Duodenal mucosa (tissue), 2 donors: Measurements from ENCODE around the gene GAPDH.

Experiments used
- H3K27ac ChIP-seq: one replicate; pipeline ENCODE4 v1.7.0; 2013; ENCODE audit warnings: low read depth, low read length
- H3K27me3 ChIP-seq, 2 donors: one replicate each; pipeline ENCODE4 v1.7.0; 2013; ENCODE audit warnings: low read length in 2 of 2, control low read depth in 1 of 2; ENCODE audit not compliant: insufficient read depth in 2 of 2, control insufficient read depth in 1 of 2
- H3K36me3 ChIP-seq, 2 donors: one replicate each; pipeline ENCODE4 v1.7.0; 2013; ENCODE audit warnings: low read length in 2 of 2, control low read depth in 1 of 2; ENCODE audit not compliant: insufficient read depth in 2 of 2, control insufficient read depth in 1 of 2
- H3K4me1 ChIP-seq, 2 donors: one replicate each; pipeline ENCODE4 v1.7.0; 2013; ENCODE audit warnings: low read length in 2 of 2, control low read depth in 1 of 2; ENCODE audit not compliant: insufficient read depth in 2 of 2, control insufficient read depth in 1 of 2
- H3K4me3 ChIP-seq, 2 donors: one replicate each; pipeline ENCODE4 v1.7.0; 2013; ENCODE audit warnings: low read length in 2 of 2, low read depth in 1 of 2
- H3K9ac ChIP-seq, 2 donors: one replicate each; pipeline ENCODE4 v1.7.0; 2013; ENCODE audit warnings: low read length in 2 of 2, low read depth in 1 of 2
- H3K9me3 ChIP-seq, 2 donors: one replicate each; pipeline ENCODE4 v1.7.0; 2013; ENCODE audit warnings: low read length in 2 of 2, control low read depth in 1 of 2; ENCODE audit not compliant: control insufficient read depth in 1 of 2

Gene GAPDH

GRCh38 chr12:6528539-6529235, 5.6 kb upstream of the GAPDH start:
- H3K36me3 ChIP-seq, result peaks cover 52 to 77% of the 10 kb centered on the region in 2 donors
- H3K27ac ChIP-seq, result no peak overlapping the region
- H3K9me3 ChIP-seq, result no peaks in the 10 kb centered on the region
- H3K4me1 ChIP-seq, result peaks cover 16 to 20% of the 10 kb centered on the region in 2 donors
- H3K9ac ChIP-seq, result no peak overlapping the region
- H3K4me3 ChIP-seq, result no peak overlapping the region
- H3K27me3 ChIP-seq, result no peaks in the 10 kb centered on the region

DNA sequence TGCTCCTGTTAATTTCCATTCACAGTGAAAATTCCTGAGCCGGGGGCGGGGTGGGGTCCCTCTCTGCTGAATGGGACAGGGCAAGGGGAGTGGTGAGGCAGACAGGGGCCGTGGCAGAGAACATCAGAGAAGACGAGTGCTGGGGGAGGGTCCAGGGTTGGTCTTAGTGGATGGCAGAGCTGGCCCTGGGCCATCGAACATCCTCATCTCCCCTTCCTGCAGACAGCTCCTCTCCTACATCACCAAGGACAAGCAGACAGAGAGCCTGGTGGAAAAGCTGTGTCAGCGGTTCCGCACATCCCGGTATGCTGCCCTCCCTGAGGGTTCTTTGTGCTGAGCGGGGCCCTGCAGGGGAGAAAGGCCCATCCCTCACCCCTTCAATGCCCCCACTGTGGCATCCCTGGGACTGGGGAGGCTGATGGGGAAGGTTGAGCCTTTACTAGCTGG, 5.0 kb upstream of the GAPDH start:
- no peak overlapping the region for H3K9ac ChIP-seq
- H3K4me3 ChIP-seq, result no peak overlapping the region
- H3K27me3 ChIP-seq, result no peaks in the 10 kb centered on the region
- peaks cover 16 to 20% of the 10 kb centered on the region in 2 donors for H3K4me1 ChIP-seq
- no peaks in the 10 kb centered on the region for H3K9me3 ChIP-seq
- peaks cover 47 to 71% of the 10 kb centered on the region in 2 donors for H3K36me3 ChIP-seq
- H3K27ac ChIP-seq, result no peak overlapping the region

GRCh38 chr12:6530576-6531260, 3.6 kb upstream of the GAPDH start:
- H3K4me1 ChIP-seq, result peaks cover 20 to 26% of the 10 kb centered on the region in 2 donors
- H3K9ac ChIP-seq, result no peak overlapping the region
- no peaks in the 10 kb centered on the region for H3K9me3 ChIP-seq
- no peaks in the 10 kb centered on the region for H3K27me3 ChIP-seq
- H3K27ac ChIP-seq, result no peak overlapping the region
- H3K4me3 ChIP-seq, result no peak overlapping the region
- H3K36me3 ChIP-seq, result peaks cover 43 to 57% of the 10 kb centered on the region in 2 donors

- Histone ChIP-seq H3K27ac (peak overlapping the region; percentile 94), H3K4me3 (peak overlapping the region; percentile 88 to 91), H3K4me1 (peaks cover 34 to 42% of the 10 kb centered on the region in 2 donors), H3K9me3 (no peaks in the 10 kb centered on the region), H3K36me3 (peaks cover 37 to 57% of the 10 kb centered on the region in 2 donors), H3K9ac (peak overlapping the region; percentile 81 to 90), H3K27me3 (no peaks in the 10 kb centered on the region)
Measured at GRCh38 chr12:6532051-6532926, 2.0 kb upstream of the GAPDH start.

DNA sequence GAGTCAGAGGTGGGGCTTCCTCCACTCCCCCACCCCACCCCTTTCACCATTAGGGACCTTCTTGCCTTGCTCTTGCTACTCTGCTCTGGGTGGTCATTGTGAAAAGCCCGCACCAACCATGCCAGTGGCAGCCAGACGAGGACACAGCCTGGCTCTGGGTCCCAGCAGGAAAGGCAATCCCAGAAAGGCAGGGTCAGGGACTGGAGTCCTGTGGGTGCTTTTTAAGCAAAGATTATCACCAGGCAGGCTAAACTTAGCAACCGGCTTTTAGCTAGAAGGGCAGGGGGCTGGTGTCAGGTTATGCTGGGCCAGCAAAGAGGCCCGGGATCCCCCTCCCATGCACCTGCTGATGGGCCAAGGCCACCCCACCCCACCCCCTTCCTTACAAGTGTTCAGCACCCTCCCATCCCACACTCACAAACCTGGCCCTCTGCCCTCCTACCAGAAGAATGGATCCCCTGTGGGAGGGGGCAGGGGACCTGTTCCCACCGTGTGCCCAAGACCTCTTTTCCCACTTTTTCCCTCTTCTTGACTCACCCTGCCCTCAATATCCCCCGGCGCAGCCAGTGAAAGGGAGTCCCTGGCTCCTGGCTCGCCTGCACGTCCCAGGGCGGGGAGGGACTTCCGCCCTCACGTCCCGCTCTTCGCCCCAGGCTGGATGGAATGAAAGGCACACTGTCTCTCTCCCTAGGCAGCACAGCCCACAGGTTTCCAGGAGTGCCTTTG, 1.2 kb upstream of the GAPDH start:
- Histone ChIP-seq H3K27ac (peak overlapping the region; percentile 94), H3K36me3 (peaks cover 31 to 57% of the 10 kb centered on the region in 2 donors), H3K4me1 (peaks cover 36 to 48% of the 10 kb centered on the region in 2 donors), H3K27me3 (no peaks in the 10 kb centered on the region), H3K9ac (peak overlapping the region; percentile 81 to 90), H3K4me3 (peak overlapping the region; percentile 88 to 91), H3K9me3 (no peaks in the 10 kb centered on the region)

DNA sequence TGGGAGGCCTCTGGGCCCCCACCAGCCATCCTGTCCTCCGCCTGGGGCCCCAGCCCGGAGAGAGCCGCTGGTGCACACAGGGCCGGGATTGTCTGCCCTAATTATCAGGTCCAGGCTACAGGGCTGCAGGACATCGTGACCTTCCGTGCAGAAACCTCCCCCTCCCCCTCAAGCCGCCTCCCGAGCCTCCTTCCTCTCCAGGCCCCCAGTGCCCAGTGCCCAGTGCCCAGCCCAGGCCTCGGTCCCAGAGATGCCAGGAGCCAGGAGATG, 729 bp upstream of the GAPDH start:
- H3K9ac ChIP-seq, result peak overlapping the region; percentile 81 to 90
- peak overlapping the region; percentile 94 for H3K27ac ChIP-seq
- H3K4me1 ChIP-seq, result peaks cover 36 to 53% of the 10 kb centered on the region in 2 donors

GRCh38 chr12:6534695-6534944, 303 bp downstream of the GAPDH start:
- Histone ChIP-seq H3K4me1 (peaks cover 41 to 55% of the 10 kb centered on the region in 2 donors), H3K36me3 (peaks cover 30 to 51% of the 10 kb centered on the region in 2 donors), H3K9ac (peak overlapping the region; percentile 81 to 90), H3K27me3 (no peaks in the 10 kb centered on the region), H3K27ac (peak overlapping the region; percentile 94), H3K4me3 (peak overlapping the region; percentile 88 to 91), H3K9me3 (no peaks in the 10 kb centered on the region)

More for the DNA sequence above, 729 bp upstream of the GAPDH start:
- Histone ChIP-seq H3K27me3 (no peaks in the 10 kb centered on the region), H3K4me3 (peak overlapping the region; percentile 88 to 91), H3K36me3 (peaks cover 31 to 57% of the 10 kb centered on the region in 2 donors), H3K9me3 (no peaks in the 10 kb centered on the region)

- Histone ChIP-seq H3K27ac (peak overlapping the region; percentile 94), H3K4me3 (peak overlapping the region; percentile 88 to 91), H3K4me1 (peaks cover 46 to 60% of the 10 kb centered on the region in 2 donors), H3K27me3 (no peaks in the 10 kb centered on the region), H3K36me3 (peaks cover 28 to 46% of the 10 kb centered on the region in 2 donors), H3K9me3 (no peaks in the 10 kb centered on the region), H3K9ac (peak overlapping the region; percentile 81 to 90)
Measured at GRCh38 chr12:6534945-6535696, 804 bp downstream of the GAPDH start.

- Histone ChIP-seq H3K9ac (peak overlapping the region; percentile 81 to 90), H3K27me3 (no peaks in the 10 kb centered on the region), H3K27ac (peak overlapping the region; percentile 94), H3K36me3 (peaks cover 25 to 41% of the 10 kb centered on the region in 2 donors), H3K9me3 (no peaks in the 10 kb centered on the region), H3K4me1 (peaks cover 50 to 63% of the 10 kb centered on the region in 2 donors), H3K4me3 (peak overlapping the region; percentile 88 to 91)
Measured at GRCh38 chr12:6535697-6535946, 1.3 kb downstream of the GAPDH start.
